RWPE2 (cell line): ENCODE measurements around the gene TBC1D32.
A peak's percentile ranks its signal among the peaks of the same experiment; 100 is the strongest.

Experiments
- ATAC-seq: fragments of 200-7000 bp; cut with Tn5 transposase; 3 replicates; pipeline ENCODE4 v1.9.1; 2021; ENCODE audit warnings: low read depth
- DNase-seq: peaks from one replicate; pipeline ENCODE4 v3.0.0-alpha.2; 2020; ENCODE audit warnings: low spot score
- H3K27ac ChIP-seq: fragments of 450-650 bp; 2 replicates; pipeline ENCODE4 v1.5.1; 2017; ENCODE audit warnings: mild to moderate bottlenecking; ENCODE audit not compliant: poor library complexity, severe bottlenecking
- H3K27me3 ChIP-seq: fragments of 250-450 bp; sonication (Bioruptor Pico); 2 replicates; pipeline ENCODE4 v1.5.1; 2021; ENCODE audit warnings: mild to moderate bottlenecking, moderate library complexity; ENCODE audit not compliant: insufficient read depth, poor library complexity, severe bottlenecking
- H3K36me3 ChIP-seq: fragments of 250-450 bp; sonication (Bioruptor Pico); 2 replicates; pipeline ENCODE4 v1.5.1; 2020; ENCODE audit warnings: low read depth, mild to moderate bottlenecking, moderate library complexity
- H3K4me1 ChIP-seq: fragments of 250-450 bp; sonication (Bioruptor Pico); 2 replicates; pipeline ENCODE4 v1.5.1; 2021; ENCODE audit warnings: mild to moderate bottlenecking, moderate library complexity; ENCODE audit not compliant: insufficient read depth, poor library complexity, severe bottlenecking
- H3K4me3 ChIP-seq: fragments of 250-450 bp; sonication (Bioruptor Pico); 2 replicates; pipeline ENCODE4 v1.5.1; 2021; ENCODE audit warnings: mild to moderate bottlenecking, moderate library complexity; ENCODE audit not compliant: severe bottlenecking
- H3K9me3 ChIP-seq: fragments of 250-450 bp; sonication (Bioruptor Pico); 2 replicates; pipeline ENCODE4 v1.5.1; 2021; ENCODE audit warnings: mild to moderate bottlenecking, moderate library complexity; ENCODE audit not compliant: severe bottlenecking
- CTCF ChIP-seq: fragments of 450-650 bp; IDR thresholded peaks from one replicate; pipeline ENCODE4 v1.5.1; 2017; ENCODE audit warnings: mild to moderate bottlenecking, moderate library complexity; ENCODE audit not compliant: poor library complexity, severe bottlenecking

Gene TBC1D32

GRCh38 chr6:121247386-121247785 lies 86.9 kb downstream of the TBC1D32 start:
- ATAC-seq (no peak), DNase-seq (no peak)
- no peak overlapping the region for H3K4me3 ChIP-seq
- no peaks in the 10 kb centered on the region for H3K27me3 ChIP-seq
- no peaks in the 10 kb centered on the region for H3K4me1 ChIP-seq
- no peaks in the 10 kb centered on the region for H3K9me3 ChIP-seq
- no peak overlapping the region for H3K27ac ChIP-seq
- no peak for TF ChIP-seq CTCF
- H3K36me3 ChIP-seq = no peaks in the 10 kb centered on the region

- no peak for DNase-seq
- no peaks in the 10 kb centered on the region for H3K9me3 ChIP-seq
- no peak for ATAC-seq
- H3K36me3 ChIP-seq = peaks cover 2% of the 10 kb centered on the region; the same call in 1 of the 2 replicates
- no peak overlapping the region for H3K27ac ChIP-seq
- no peaks in the 10 kb centered on the region for H3K27me3 ChIP-seq
- no peak overlapping the region for H3K4me3 ChIP-seq
- H3K4me1 ChIP-seq = no peaks in the 10 kb centered on the region
- no peak for TF ChIP-seq CTCF
Observed at GRCh38 chr6:121242386-121242785, 91.9 kb downstream of the TBC1D32 start.

GRCh38 chr6:121237859-121238258 lies 96.4 kb downstream of the TBC1D32 start:
- peak; percentile 74 for ATAC-seq

GRCh38 chr6:121236984-121237383 lies 97.3 kb downstream of the TBC1D32 start:
- TF ChIP-seq CTCF = no peak
- H3K4me1 ChIP-seq = no peaks in the 10 kb centered on the region
- no peaks in the 10 kb centered on the region for H3K9me3 ChIP-seq
- no peak overlapping the region for H3K27ac ChIP-seq
- peaks cover 9% of the 10 kb centered on the region for H3K36me3 ChIP-seq
- DNase-seq (no peak), ATAC-seq (no peak)
- no peak overlapping the region for H3K4me3 ChIP-seq
- H3K27me3 ChIP-seq = no peaks in the 10 kb centered on the region

More at GRCh38 chr6:121237859-121238258, 96.4 kb downstream of the TBC1D32 start:
- no peak for TF ChIP-seq CTCF
- Histone ChIP-seq H3K4me3 (no peak overlapping the region), H3K9me3 (no peaks in the 10 kb centered on the region), H3K4me1 (no peaks in the 10 kb centered on the region), H3K27ac (no peak overlapping the region), H3K36me3 (peaks cover 9% of the 10 kb centered on the region), H3K27me3 (no peaks in the 10 kb centered on the region)
- no peak for DNase-seq

- H3K27ac ChIP-seq = no peak overlapping the region
- H3K27me3 ChIP-seq = no peaks in the 10 kb centered on the region
- H3K4me1 ChIP-seq = no peaks in the 10 kb centered on the region
- TF ChIP-seq CTCF = no peak
- H3K36me3 ChIP-seq = peaks cover 9% of the 10 kb centered on the region
- ATAC-seq (no peak), DNase-seq (no peak)
- peaks cover 2% of the 10 kb centered on the region for H3K9me3 ChIP-seq
- no peak overlapping the region for H3K4me3 ChIP-seq
Observed at GRCh38 chr6:121235386-121235785, 98.9 kb downstream of the TBC1D32 start.
